OCI-LY1 (cell line): ENCODE measurements around the gene TBL1X.

Experiments
- EZH2 ChIP-seq: fragments of 200-600 bp; sonication (generic), shearing (Covaris generic); IDR thresholded peaks from 2 replicates; pipeline ENCODE4 v1.8.0; 2017; ENCODE audit warnings: borderline replicate concordance, mixed run types, mild to moderate bottlenecking, antibody characterized with exemption, low read length, moderate library complexity, mixed read lengths
- TF ChIP-seq, protein P1 (sequence below): fragments of 200-600 bp; sonication (generic), shearing (Covaris generic); IDR thresholded peaks from 2 replicates; pipeline ENCODE4 v1.5.1; 2017; ENCODE audit warnings: mild to moderate bottlenecking, antibody characterized with exemption, low read length, moderate library complexity, mixed read lengths

- TF ChIP-seq, protein P1, sequence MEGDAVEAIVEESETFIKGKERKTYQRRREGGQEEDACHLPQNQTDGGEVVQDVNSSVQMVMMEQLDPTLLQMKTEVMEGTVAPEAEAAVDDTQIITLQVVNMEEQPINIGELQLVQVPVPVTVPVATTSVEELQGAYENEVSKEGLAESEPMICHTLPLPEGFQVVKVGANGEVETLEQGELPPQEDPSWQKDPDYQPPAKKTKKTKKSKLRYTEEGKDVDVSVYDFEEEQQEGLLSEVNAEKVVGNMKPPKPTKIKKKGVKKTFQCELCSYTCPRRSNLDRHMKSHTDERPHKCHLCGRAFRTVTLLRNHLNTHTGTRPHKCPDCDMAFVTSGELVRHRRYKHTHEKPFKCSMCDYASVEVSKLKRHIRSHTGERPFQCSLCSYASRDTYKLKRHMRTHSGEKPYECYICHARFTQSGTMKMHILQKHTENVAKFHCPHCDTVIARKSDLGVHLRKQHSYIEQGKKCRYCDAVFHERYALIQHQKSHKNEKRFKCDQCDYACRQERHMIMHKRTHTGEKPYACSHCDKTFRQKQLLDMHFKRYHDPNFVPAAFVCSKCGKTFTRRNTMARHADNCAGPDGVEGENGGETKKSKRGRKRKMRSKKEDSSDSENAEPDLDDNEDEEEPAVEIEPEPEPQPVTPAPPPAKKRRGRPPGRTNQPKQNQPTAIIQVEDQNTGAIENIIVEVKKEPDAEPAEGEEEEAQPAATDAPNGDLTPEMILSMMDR, result no peak
- no peak for TF ChIP-seq EZH2
Observed at GRCh38 chrX:9495496-9495895, 30.6 kb downstream of the TBL1X start.
